Measurements from ENCODE around the gene BCAS4.

DNA sequence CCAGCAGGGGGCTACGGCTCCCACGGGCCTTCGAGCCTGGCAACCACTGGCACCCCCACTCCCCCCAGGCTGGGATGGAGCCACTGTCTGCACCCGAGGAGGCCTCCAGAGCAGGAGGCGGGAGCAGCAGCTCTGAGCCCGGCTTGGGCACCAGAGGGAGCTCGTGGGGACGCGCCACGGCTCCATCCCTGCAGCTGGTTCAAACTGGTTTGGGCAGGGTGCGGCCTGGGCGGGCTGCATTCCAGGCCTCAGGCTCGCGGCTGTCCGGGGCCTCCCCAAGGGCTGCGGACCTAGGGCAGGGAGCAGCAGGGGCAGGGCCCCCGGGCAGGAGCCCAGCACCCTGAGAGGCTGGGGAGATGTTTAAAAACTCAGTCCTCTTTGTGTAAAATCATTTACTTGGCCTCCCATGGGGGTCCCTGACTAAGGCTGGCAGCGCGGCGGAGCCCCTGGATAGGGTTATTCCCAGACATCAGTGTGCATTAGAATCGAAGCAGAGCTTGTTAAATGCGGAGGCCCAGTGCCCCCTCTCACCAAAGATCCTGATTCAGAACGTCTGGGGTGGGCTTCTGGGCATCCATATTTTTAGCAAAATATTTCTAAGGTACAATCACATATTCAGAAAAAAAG, 4.1 kb upstream of the BCAS4 start:
- TF ChIP-seq, protein P1, sequence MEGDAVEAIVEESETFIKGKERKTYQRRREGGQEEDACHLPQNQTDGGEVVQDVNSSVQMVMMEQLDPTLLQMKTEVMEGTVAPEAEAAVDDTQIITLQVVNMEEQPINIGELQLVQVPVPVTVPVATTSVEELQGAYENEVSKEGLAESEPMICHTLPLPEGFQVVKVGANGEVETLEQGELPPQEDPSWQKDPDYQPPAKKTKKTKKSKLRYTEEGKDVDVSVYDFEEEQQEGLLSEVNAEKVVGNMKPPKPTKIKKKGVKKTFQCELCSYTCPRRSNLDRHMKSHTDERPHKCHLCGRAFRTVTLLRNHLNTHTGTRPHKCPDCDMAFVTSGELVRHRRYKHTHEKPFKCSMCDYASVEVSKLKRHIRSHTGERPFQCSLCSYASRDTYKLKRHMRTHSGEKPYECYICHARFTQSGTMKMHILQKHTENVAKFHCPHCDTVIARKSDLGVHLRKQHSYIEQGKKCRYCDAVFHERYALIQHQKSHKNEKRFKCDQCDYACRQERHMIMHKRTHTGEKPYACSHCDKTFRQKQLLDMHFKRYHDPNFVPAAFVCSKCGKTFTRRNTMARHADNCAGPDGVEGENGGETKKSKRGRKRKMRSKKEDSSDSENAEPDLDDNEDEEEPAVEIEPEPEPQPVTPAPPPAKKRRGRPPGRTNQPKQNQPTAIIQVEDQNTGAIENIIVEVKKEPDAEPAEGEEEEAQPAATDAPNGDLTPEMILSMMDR (IDR thresholded peaks at IDR 0.05; ENCODE audit: low read depth, low read length, poor library complexity, severe bottlenecking) = peak; percentile 77
- TF ChIP-seq EZH2phosphoT487 (IDR thresholded peaks at IDR 0.05; ENCODE audit: borderline replicate concordance, low read length) = no peak

All from DOHH2 (cell line).